ENCODE measurements around the gene NLN. TPM values are rescaled to one million over a fixed set of nuclear protein-coding genes. Genes with fewer than 3 reads are reported as not detected.
"Not testable (repeated sequence)": the region's sequence is repeated elsewhere in the genome, so short reads cannot be mapped to it uniquely, and the experiment has no call there.

Gene NLN
- polyA plus RNA-seq, 1 donor (not counting 4 experiments of a cell fraction or from before 2014, with no cell fraction given), result 26.1 TPM

DNA sequence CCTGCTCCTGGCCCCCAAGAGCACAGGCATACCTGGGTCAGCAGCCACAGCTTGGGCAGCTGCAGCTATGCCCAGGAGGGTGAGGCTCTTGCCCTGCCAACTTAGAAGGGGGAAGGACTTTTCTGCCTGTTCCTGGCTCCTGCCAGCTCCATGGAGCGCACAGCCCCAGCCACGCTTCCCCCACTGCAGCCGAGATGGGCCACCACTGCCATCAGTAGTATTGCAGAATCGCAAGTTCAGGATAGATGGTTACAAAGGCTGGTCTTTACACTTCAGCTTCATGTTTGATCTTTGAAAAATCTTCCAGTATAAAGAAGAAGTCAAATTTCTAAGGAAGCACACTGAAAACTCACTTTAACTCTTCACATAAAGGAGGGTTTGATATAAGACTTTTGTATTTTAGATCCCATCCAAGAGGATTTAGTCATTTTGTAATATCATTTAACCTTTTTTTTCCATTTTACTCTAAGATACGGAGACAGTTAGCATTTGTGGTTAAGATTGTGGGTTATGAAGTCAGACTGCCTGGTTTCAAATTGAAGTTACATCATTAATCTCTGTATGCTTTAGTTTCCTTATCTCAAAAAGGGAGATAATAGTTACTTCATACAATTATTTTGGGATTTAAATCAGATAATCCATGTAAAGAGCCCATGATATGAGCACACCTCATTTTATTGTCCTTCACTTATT is 81.8 kb downstream of the NLN start:
- no peak overlapping the region for H2AFZ ChIP-seq (ENCODE audit: control insufficient read depth, low read length)
- TF ChIP-seq, protein P1, sequence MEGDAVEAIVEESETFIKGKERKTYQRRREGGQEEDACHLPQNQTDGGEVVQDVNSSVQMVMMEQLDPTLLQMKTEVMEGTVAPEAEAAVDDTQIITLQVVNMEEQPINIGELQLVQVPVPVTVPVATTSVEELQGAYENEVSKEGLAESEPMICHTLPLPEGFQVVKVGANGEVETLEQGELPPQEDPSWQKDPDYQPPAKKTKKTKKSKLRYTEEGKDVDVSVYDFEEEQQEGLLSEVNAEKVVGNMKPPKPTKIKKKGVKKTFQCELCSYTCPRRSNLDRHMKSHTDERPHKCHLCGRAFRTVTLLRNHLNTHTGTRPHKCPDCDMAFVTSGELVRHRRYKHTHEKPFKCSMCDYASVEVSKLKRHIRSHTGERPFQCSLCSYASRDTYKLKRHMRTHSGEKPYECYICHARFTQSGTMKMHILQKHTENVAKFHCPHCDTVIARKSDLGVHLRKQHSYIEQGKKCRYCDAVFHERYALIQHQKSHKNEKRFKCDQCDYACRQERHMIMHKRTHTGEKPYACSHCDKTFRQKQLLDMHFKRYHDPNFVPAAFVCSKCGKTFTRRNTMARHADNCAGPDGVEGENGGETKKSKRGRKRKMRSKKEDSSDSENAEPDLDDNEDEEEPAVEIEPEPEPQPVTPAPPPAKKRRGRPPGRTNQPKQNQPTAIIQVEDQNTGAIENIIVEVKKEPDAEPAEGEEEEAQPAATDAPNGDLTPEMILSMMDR (optimal IDR thresholded peaks at IDR 0.05 in 1 of 3, IDR thresholded peaks at IDR 0.05 in 1 of 3, conservative IDR thresholded peaks at IDR 0.05 in 1 of 3; ENCODE audit: extremely low read depth in 1 of 3, insufficient read depth in 2 of 3, low read length in 3 of 3), result no peak
- TF ChIP-seq EZH2 (IDR thresholded peaks at IDR 0.05; ENCODE audit: low read length), result no peak

DNA sequence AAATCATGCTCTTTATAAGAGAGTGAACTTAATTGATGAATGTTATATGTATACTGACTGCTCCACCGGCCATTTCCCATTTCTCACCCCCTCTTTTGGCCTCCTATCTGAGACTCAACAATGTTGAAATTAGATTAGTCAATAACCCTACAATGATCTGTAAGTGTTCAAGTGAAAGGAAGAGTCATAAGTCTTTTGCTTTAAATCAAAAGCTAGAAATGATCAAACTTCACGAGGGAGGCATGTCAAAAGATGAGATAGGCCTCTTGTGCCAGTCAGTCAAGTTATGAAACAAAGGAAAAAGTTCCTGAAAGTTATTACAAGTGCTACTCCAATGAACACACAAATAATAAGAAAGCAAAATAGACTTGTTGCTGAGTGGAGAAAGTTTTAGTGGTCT is 83.1 kb downstream of the NLN start:
- no peaks in the 10 kb centered on the region for H3K9me1 ChIP-seq (ENCODE audit: control insufficient read depth, extremely low read depth, insufficient read depth, low read length)
- no peaks in the 10 kb centered on the region for H4K20me1 ChIP-seq (ENCODE audit: control insufficient read depth, extremely low read depth, insufficient read depth, low read length)
- dilution Hi-C loops (cut with MboI; ENCODE audit: extremely low pct_ligation_motif_present, low sequenced_read_pairs), result no loop called here
- no peak for DNase-seq (ENCODE audit: low read depth, low spot score)
- no peaks in the 10 kb centered on the region for H3K9me3 ChIP-seq (ENCODE audit: control insufficient read depth, low read depth, low read length)
- no peak overlapping the region for H3K27ac ChIP-seq (ENCODE audit: control insufficient read depth, insufficient read depth, low read length)
- H3K4me2 ChIP-seq (ENCODE audit: control insufficient read depth, extremely low read depth, insufficient read depth, low read depth, low read length), result no peak overlapping the region
- no peak overlapping the region for H2AFZ ChIP-seq (ENCODE audit: control insufficient read depth, low read length)
- TF ChIP-seq, protein P1 (optimal IDR thresholded peaks at IDR 0.05 in 1 of 3, IDR thresholded peaks at IDR 0.05 in 1 of 3, conservative IDR thresholded peaks at IDR 0.05 in 1 of 3; ENCODE audit: extremely low read depth in 1 of 3, insufficient read depth in 2 of 3, low read length in 3 of 3), result no peak
- TF ChIP-seq EZH2 (IDR thresholded peaks at IDR 0.05; ENCODE audit: low read length), result no peak
- no peak overlapping the region for H3K4me3 ChIP-seq (ENCODE audit: control insufficient read depth in 2 of 3, extremely low read depth in 1 of 3, insufficient read depth in 2 of 3, low read depth in 1 of 3, low read length in 3 of 3)
- no peak for FAIRE-seq
- H3K36me3 ChIP-seq (ENCODE audit: control insufficient read depth in 2 of 2, extremely low read depth in 1 of 2, insufficient read depth in 2 of 2, low read length in 2 of 2), result no peaks in the 10 kb centered on the region
- no peaks in the 10 kb centered on the region for H3K27me3 ChIP-seq (ENCODE audit: control insufficient read depth, extremely low read depth, insufficient read depth, low read length)
- no peak overlapping the region for H3K9ac ChIP-seq (ENCODE audit: control insufficient read depth, extremely low read depth, insufficient read depth, low read length)
- H3K4me1 ChIP-seq (ENCODE audit: control insufficient read depth, extremely low read depth, insufficient read depth, low read length), result peaks cover 4% of the 10 kb centered on the region
- no peaks in the 10 kb centered on the region for H3K79me2 ChIP-seq (ENCODE audit: control insufficient read depth, insufficient read depth, low read length)

More for the DNA sequence above, 81.8 kb downstream of the NLN start:
- no peak overlapping the region for H3K4me2 ChIP-seq (ENCODE audit: control insufficient read depth, extremely low read depth, insufficient read depth, low read depth, low read length)
- DNase-seq (ENCODE audit: low read depth, low spot score), result no peak
- no peak overlapping the region for H3K9ac ChIP-seq (ENCODE audit: control insufficient read depth, extremely low read depth, insufficient read depth, low read length)
- H3K27ac ChIP-seq (ENCODE audit: control insufficient read depth, insufficient read depth, low read length), result no peak overlapping the region
- H3K79me2 ChIP-seq (ENCODE audit: control insufficient read depth, insufficient read depth, low read length), result no peaks in the 10 kb centered on the region
- dilution Hi-C loops (cut with MboI; ENCODE audit: extremely low pct_ligation_motif_present, low sequenced_read_pairs), result no loop called here
- no peaks in the 10 kb centered on the region for H3K4me1 ChIP-seq (ENCODE audit: control insufficient read depth, extremely low read depth, insufficient read depth, low read length)
- no peaks in the 10 kb centered on the region for H3K9me1 ChIP-seq (ENCODE audit: control insufficient read depth, extremely low read depth, insufficient read depth, low read length)
- no peaks in the 10 kb centered on the region for H3K27me3 ChIP-seq (ENCODE audit: control insufficient read depth, extremely low read depth, insufficient read depth, low read length)
- H3K9me3 ChIP-seq (ENCODE audit: control insufficient read depth, low read depth, low read length), result no peaks in the 10 kb centered on the region
- FAIRE-seq, result no peak
- no peak overlapping the region for H3K4me3 ChIP-seq (ENCODE audit: control insufficient read depth in 2 of 3, extremely low read depth in 1 of 3, insufficient read depth in 2 of 3, low read depth in 1 of 3, low read length in 3 of 3)
- H4K20me1 ChIP-seq (ENCODE audit: control insufficient read depth, extremely low read depth, insufficient read depth, low read length), result no peaks in the 10 kb centered on the region
- H3K36me3 ChIP-seq (ENCODE audit: control insufficient read depth in 2 of 2, extremely low read depth in 1 of 2, insufficient read depth in 2 of 2, low read length in 2 of 2), result no peaks in the 10 kb centered on the region

DNA sequence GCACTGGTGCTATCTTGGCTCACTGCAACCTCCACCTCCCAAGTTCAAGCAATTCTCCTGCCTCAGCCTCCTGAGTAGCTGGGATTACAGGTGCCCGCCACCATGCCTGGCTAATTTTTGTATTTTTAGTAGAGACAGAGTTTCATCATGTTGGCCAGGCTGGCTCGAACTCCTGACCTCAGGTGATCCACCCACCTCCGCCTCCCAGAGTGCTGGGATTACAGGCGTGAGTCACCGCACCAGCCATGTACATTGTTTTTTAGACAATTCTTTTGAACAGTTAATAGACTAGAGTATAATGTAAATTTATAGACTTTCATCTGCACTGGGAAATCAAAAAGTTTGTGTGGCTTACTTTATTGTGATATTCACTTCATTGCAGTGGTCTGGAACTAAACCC is 85.5 kb downstream of the NLN start:
- FAIRE-seq; H4K20me1 ChIP-seq (ENCODE audit: control insufficient read depth, extremely low read depth, insufficient read depth, low read length); H2AFZ ChIP-seq (ENCODE audit: control insufficient read depth, low read length); H3K9me1 ChIP-seq (ENCODE audit: control insufficient read depth, extremely low read depth, insufficient read depth, low read length); H3K27me3 ChIP-seq (ENCODE audit: control insufficient read depth, extremely low read depth, insufficient read depth, low read length); DNase-seq (ENCODE audit: low read depth, low spot score); H3K9me3 ChIP-seq (ENCODE audit: control insufficient read depth, low read depth, low read length); H3K4me2 ChIP-seq (ENCODE audit: control insufficient read depth, extremely low read depth, insufficient read depth, low read depth, low read length); H3K36me3 ChIP-seq (ENCODE audit: control insufficient read depth in 2 of 2, extremely low read depth in 1 of 2, insufficient read depth in 2 of 2, low read length in 2 of 2); dilution Hi-C loops (cut with MboI; ENCODE audit: extremely low pct_ligation_motif_present, low sequenced_read_pairs); H3K9ac ChIP-seq (ENCODE audit: control insufficient read depth, extremely low read depth, insufficient read depth, low read length); H3K4me3 ChIP-seq (ENCODE audit: control insufficient read depth in 2 of 3, extremely low read depth in 1 of 3, insufficient read depth in 2 of 3, low read depth in 1 of 3, low read length in 3 of 3); H3K79me2 ChIP-seq (ENCODE audit: control insufficient read depth, insufficient read depth, low read length); H3K27ac ChIP-seq (ENCODE audit: control insufficient read depth, insufficient read depth, low read length): not testable (repeated sequence)
- peaks cover 26% of the 10 kb centered on the region for H3K4me1 ChIP-seq (ENCODE audit: control insufficient read depth, extremely low read depth, insufficient read depth, low read length)
